A549 treated with CORT108297 at 1 μM for 4 hours (cell line): ENCODE measurements around the gene GRID2. TPM values are rescaled to one million over a fixed set of nuclear protein-coding genes. Genes with fewer than 3 reads are reported as not detected.

Experiments
- total RNA-seq: library from RNA; stranded (reverse); fragments of 200-300 nt; extraction: Qiagen RNA extraction; gene quantifications from 5 replicates; pipeline ENCODE4 v1.2.3, GENCODE V29; 2022

The GRID2 gene
- total RNA-seq, result not detected in 5 replicates

GRCh38 chr4:92303621-92304027, at the start of gene GRID2:
Gene GRID2, plus strand, starts transcription at chr4:92303966.

